H9 (cell line): ENCODE data around the gene TEAD2. TPM values are rescaled to one million over a fixed set of nuclear protein-coding genes. Genes with fewer than 3 reads are reported as not detected.
A peak's percentile ranks its signal among the peaks of the same experiment; 100 is the strongest.
"Not testable (repeated sequence)": the region's sequence is repeated elsewhere in the genome, so short reads cannot be mapped to it uniquely, and the experiment has no call there.

Experiments
- DNase-seq: peaks from one replicate; pipeline ENCODE4 v3.0.0-alpha.2; 2017
- H2AFZ ChIP-seq: one replicate; pipeline ENCODE4 v1.6.1; 2013; ENCODE audit warnings: mild to moderate bottlenecking, low read length, control low read depth, moderate library complexity
- H2AK5ac ChIP-seq: 2 replicates; pipeline ENCODE4 v1.6.1; 2013; ENCODE audit warnings: low read length, control low read depth, mixed read lengths; ENCODE audit not compliant: insufficient read length
- H2BK120ac ChIP-seq: one replicate; pipeline ENCODE4 v1.6.1; 2013; ENCODE audit warnings: low read depth, mild to moderate bottlenecking, low read length, control low read depth, inconsistent platforms; ENCODE audit not compliant: poor library complexity, severe bottlenecking
- H2BK12ac ChIP-seq: 2 replicates; pipeline ENCODE4 v1.6.1; 2013; ENCODE audit warnings: low read length, control low read depth, mixed read lengths, low read depth; ENCODE audit not compliant: insufficient read length
- H2BK15ac ChIP-seq: 2 replicates; pipeline ENCODE4 v1.6.1; 2013; ENCODE audit warnings: low read depth, low read length, control low read depth
- H2BK20ac ChIP-seq: one replicate; pipeline ENCODE4 v1.6.1; 2013; ENCODE audit warnings: low read depth, mild to moderate bottlenecking, low read length, control low read depth, inconsistent platforms; ENCODE audit not compliant: poor library complexity, severe bottlenecking
- H2BK5ac ChIP-seq: 2 replicates; pipeline ENCODE4 v1.6.1; 2013; ENCODE audit warnings: low read length, control low read depth, mixed read lengths; ENCODE audit not compliant: insufficient read length
- H3K14ac ChIP-seq: 2 replicates; pipeline ENCODE4 v1.6.1; 2013; ENCODE audit warnings: low read length, control low read depth; ENCODE audit not compliant: insufficient read depth
- H3K18ac ChIP-seq: 2 replicates; pipeline ENCODE4 v1.6.1; 2013; ENCODE audit warnings: low read depth, mild to moderate bottlenecking, mixed read lengths, low read length, control low read depth; ENCODE audit not compliant: insufficient read length
- H3K23ac ChIP-seq: 2 replicates; pipeline ENCODE4 v1.6.1; 2013; ENCODE audit warnings: low read length, control low read depth, mixed read lengths, low read depth; ENCODE audit not compliant: insufficient read length
- H3K23me2 ChIP-seq: 2 replicates; pipeline ENCODE4 v1.6.1; 2013; ENCODE audit warnings: low read depth, mild to moderate bottlenecking, mixed read lengths, low read length, control low read depth; ENCODE audit not compliant: insufficient read length, poor library complexity, severe bottlenecking
- H3K27ac ChIP-seq: 2 replicates; pipeline ENCODE4 v1.5.1; 2013; ENCODE audit warnings: low read length, control low read depth, mixed read lengths, low read depth; ENCODE audit not compliant: insufficient read length
- H3K27me3 ChIP-seq: 2 replicates; pipeline ENCODE4 v1.6.1; 2013; ENCODE audit warnings: low read length, control low read depth, inconsistent platforms; ENCODE audit not compliant: insufficient read depth
- H3K4ac ChIP-seq: 2 replicates; pipeline ENCODE4 v1.6.1; 2013; ENCODE audit warnings: low read depth, mild to moderate bottlenecking, control low read depth, inconsistent platforms, low read length, moderate library complexity
- H3K4me1 ChIP-seq: 2 replicates; pipeline ENCODE4 v1.6.1; 2013; ENCODE audit warnings: low read length, control low read depth, inconsistent platforms; ENCODE audit not compliant: insufficient read depth
- H3K4me2 ChIP-seq: 2 replicates; pipeline ENCODE4 v1.6.1; 2013; ENCODE audit warnings: low read length, control low read depth, mixed read lengths; ENCODE audit not compliant: insufficient read length, insufficient read depth
- H3K56ac ChIP-seq: 2 replicates; pipeline ENCODE4 v1.6.1; 2013; ENCODE audit warnings: low read depth, mild to moderate bottlenecking, mixed read lengths, low read length, control low read depth; ENCODE audit not compliant: insufficient read length
- H3K79me1 ChIP-seq: 2 replicates; pipeline ENCODE4 v1.6.1; 2013; ENCODE audit warnings: low read depth, mild to moderate bottlenecking, moderate library complexity, low read length, control low read depth, inconsistent platforms; ENCODE audit not compliant: insufficient read depth, poor library complexity, severe bottlenecking
- H3K79me2 ChIP-seq: 2 replicates; pipeline ENCODE4 v1.6.1; 2013; ENCODE audit warnings: low read length, control low read depth, inconsistent platforms; ENCODE audit not compliant: insufficient read depth
- H3K9ac ChIP-seq: 2 replicates; pipeline ENCODE4 v1.6.1; 2013; ENCODE audit warnings: low read length, control low read depth, mixed read lengths; ENCODE audit not compliant: insufficient read length; ENCODE audit errors: extremely low read depth
- H3K9me3 ChIP-seq: one replicate; pipeline ENCODE4 v1.6.1; 2013; ENCODE audit warnings: low read depth, low read length, inconsistent platforms; ENCODE audit not compliant: control insufficient read depth
- H3T11ph ChIP-seq: one replicate; pipeline ENCODE4 v1.6.1; 2013; ENCODE audit warnings: mild to moderate bottlenecking, low read length, control low read depth, inconsistent platforms
- H4K20me1 ChIP-seq: one replicate; pipeline ENCODE4 v1.6.1; 2013; ENCODE audit not compliant: control insufficient read depth, insufficient read length, insufficient read depth
- H4K5ac ChIP-seq: 2 replicates; pipeline ENCODE4 v1.6.1; 2013; ENCODE audit warnings: low read depth, mild to moderate bottlenecking, mixed read lengths, low read length, control low read depth; ENCODE audit not compliant: insufficient read length
- H4K8ac ChIP-seq: replicated peaks from 2 replicates; pipeline ENCODE4 v1.6.1; 2013; ENCODE audit warnings: low read length, control low read depth, mixed read lengths, low read depth; ENCODE audit not compliant: insufficient read length
- H4K91ac ChIP-seq: 2 replicates; pipeline ENCODE4 v1.6.1; 2013; ENCODE audit warnings: low read depth, mild to moderate bottlenecking, moderate library complexity, mixed read lengths, low read length, control low read depth; ENCODE audit not compliant: insufficient read length
- H3K27ac Mint-ChIP-seq, 3 experiments: 2 replicates in 2 of 3; 3 replicates in 1 of 3; pipeline ENCODE4 v1.8.0; 2020 to 2021; ENCODE audit warnings: mixed read lengths in 3 of 3, mild to moderate bottlenecking in 1 of 3, moderate library complexity in 1 of 3
- H3K27me3 Mint-ChIP-seq: 2 replicates; pipeline ENCODE4 v1.8.0; 2021; ENCODE audit warnings: low read depth, mild to moderate bottlenecking, moderate library complexity, mixed read lengths
- H3K36me3 Mint-ChIP-seq, 3 experiments: 2 replicates in 2 of 3; 3 replicates in 1 of 3; pipeline ENCODE4 v1.8.0; 2020 to 2021; ENCODE audit warnings: low read depth in 3 of 3, mixed read lengths in 3 of 3; ENCODE audit not compliant: insufficient read depth in 1 of 3
- H3K4me1 Mint-ChIP-seq, 2 experiments: 2 replicates each; pipeline ENCODE4 v1.8.0; 2020; ENCODE audit warnings: mixed read lengths in 2 of 2
- H3K4me3 Mint-ChIP-seq, 2 experiments: 2 replicates in 1 of 2; 3 replicates in 1 of 2; pipeline ENCODE4 v1.8.0; 2020 to 2021; ENCODE audit warnings: mild to moderate bottlenecking in 2 of 2, mixed read lengths in 2 of 2, moderate library complexity in 1 of 2
- H3K9me3 Mint-ChIP-seq, 2 experiments: 2 replicates in 1 of 2; 3 replicates in 1 of 2; pipeline ENCODE4 v1.8.0; 2020; ENCODE audit warnings: mild to moderate bottlenecking in 2 of 2, mixed read lengths in 2 of 2, moderate library complexity in 1 of 2
- CTCF ChIP-seq: fragments of 200-600 bp; sonication (generic); conservative IDR thresholded peaks from 3 replicates; pipeline ENCODE4 v1.8.0; 2021; ENCODE audit warnings: antibody characterized with exemption, mild to moderate bottlenecking
- WGBS: extraction: QIAGEN DNeasy Blood & Tissue Kit; methylation state at CpG from one replicate; pipeline ENCODE4 v1.1.7; 2013; ENCODE audit warnings: missing lambda C conversion rate, low lambda C conversion rate, mixed read lengths; ENCODE audit not compliant: insufficient read length; ENCODE audit errors: extremely low coverage; 5-methylcytosine and 5-hydroxymethylcytosine counted together
- total RNA-seq: library from RNA; stranded (reverse); gene quantifications from 2 replicates; pipeline ENCODE4 v1.2.1, GENCODE V29; 2021

The TEAD2 gene
- total RNA-seq, 1 experiment from 2014 or later, result 126 TPM

DNA sequence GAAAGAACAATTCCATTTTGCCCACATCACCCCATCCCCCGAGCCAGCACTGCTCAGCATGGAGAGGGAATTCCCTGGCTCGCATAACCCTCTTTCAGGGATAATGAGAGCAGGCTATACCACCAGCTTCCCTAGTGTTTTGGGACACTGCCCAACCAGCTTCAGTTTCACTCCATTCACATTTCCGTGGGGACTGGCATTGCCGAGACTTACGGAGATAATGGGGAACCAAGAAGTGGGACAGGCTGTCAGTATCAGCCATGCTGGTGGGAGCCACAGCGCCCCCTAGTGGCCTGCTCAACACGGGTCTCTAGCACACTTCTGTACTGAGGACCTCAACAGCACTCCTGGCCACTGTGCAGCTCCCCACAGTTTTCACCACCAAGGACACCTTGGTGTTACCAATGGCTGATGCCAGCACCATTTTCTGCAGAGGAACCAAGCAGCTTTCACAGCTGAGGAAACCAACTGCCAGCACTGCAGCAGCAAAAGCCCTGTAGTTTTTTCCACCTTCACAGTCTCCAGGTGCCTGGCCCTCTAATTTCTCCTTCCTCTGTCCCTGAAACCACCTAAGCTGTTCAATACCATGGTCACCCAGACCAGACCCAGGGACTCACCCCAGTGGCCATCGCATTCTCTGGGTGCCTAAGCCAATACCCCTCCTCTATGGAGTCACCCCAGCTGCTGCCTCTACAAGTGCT lies 60.9 kb downstream of the TEAD2 start:
- Mint-ChIP-seq H3K36me3 (peaks cover 0 to 5% (median 2%) of the 10 kb centered on the region in 3 experiments; a peak in 2 of 7 replicates), H3K27ac (no peak overlapping the region), H3K4me1 (peaks cover 11 to 15% of the 10 kb centered on the region in 2 experiments), H3K4me3 (no peak overlapping the region), H3K9me3 (peaks cover 4 to 5% of the 10 kb centered on the region in 2 experiments; a peak in 1 of 5 replicates), H3K27me3 (no peaks in the 10 kb centered on the region; the same call in 1 of the 2 replicates)
- Histone ChIP-seq H3K14ac (no peak overlapping the region), H3K9me3 (no peaks in the 10 kb centered on the region), H3K4ac (no peak overlapping the region), H2BK12ac (no peak overlapping the region), H2AFZ (peak overlapping the region; percentile 93), H3K4me1 (no peaks in the 10 kb centered on the region; the same call in 1 of the 2 replicates), H3K23ac (no peak overlapping the region), H4K91ac (no peak overlapping the region), H2BK15ac (no peak overlapping the region), H3K23me2 (no peaks in the 10 kb centered on the region), H2BK20ac (no peak overlapping the region), H4K8ac (no peak overlapping the region), H3K18ac (no peak overlapping the region), H2AK5ac (no peak overlapping the region), H3K79me1 (no peaks in the 10 kb centered on the region), H2BK5ac (no peak overlapping the region), H3K27me3 (no peaks in the 10 kb centered on the region), H3T11ph (no peak overlapping the region), H4K20me1 (no peaks in the 10 kb centered on the region), H3K9ac (no peak overlapping the region), H3K79me2 (no peaks in the 10 kb centered on the region), H4K5ac (no peak overlapping the region), H3K27ac (no peak overlapping the region), H2BK120ac (no peak overlapping the region), H3K4me2 (peak overlapping the region; percentile 13), H3K56ac (no peak overlapping the region)
- WGBS, result no CpG with 5 or more reads among the region's 8 CpGs
- TF ChIP-seq CTCF, result peak; percentile 97
- peak; percentile 86 for DNase-seq

DNA sequence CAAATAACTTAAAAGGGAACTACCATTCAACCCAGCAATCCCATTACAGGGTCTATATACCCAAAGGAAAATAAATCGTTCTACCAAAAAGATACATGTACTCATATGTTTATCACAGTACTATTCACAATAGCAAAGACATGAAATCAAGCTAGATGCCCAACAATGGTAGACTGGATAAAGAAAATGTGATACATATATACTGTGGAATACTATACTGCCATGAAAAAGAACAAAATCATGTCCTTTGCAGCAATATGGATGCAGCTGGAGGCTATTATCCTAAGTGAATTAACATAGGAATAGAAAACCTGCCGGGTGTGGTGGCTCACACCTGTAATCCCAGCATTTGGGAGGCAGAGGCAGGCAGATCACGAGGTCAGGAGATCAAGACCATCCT lies 63.6 kb downstream of the TEAD2 start:
- not testable (repeated sequence) for H4K20me1 ChIP-seq, H3K27me3 Mint-ChIP-seq, H3K79me1 ChIP-seq, H3K36me3 Mint-ChIP-seq, H3K4me1 ChIP-seq, H3K23me2 ChIP-seq, H2BK12ac ChIP-seq, H3K23ac ChIP-seq, H3K9me3 Mint-ChIP-seq, H2BK15ac ChIP-seq, H3T11ph ChIP-seq, H2BK120ac ChIP-seq, H3K79me2 ChIP-seq, H2AFZ ChIP-seq, H4K8ac ChIP-seq, H2BK20ac ChIP-seq, H3K14ac ChIP-seq, H3K4ac ChIP-seq, H3K4me2 ChIP-seq, H4K91ac ChIP-seq, H2AK5ac ChIP-seq, DNase-seq, H3K56ac ChIP-seq, H3K27me3 ChIP-seq, H3K27ac ChIP-seq, H3K27ac Mint-ChIP-seq, H4K5ac ChIP-seq, H3K18ac ChIP-seq, H3K4me3 Mint-ChIP-seq, H3K9me3 ChIP-seq, H3K9ac ChIP-seq, H2BK5ac ChIP-seq
- peaks cover 11 to 15% of the 10 kb centered on the region in 2 experiments for H3K4me1 Mint-ChIP-seq
- no CpG with 5 or more reads among the region's 3 CpGs for WGBS
